Left lung (tissue), 10 donors: Measurements from ENCODE around the gene WDR13. TPM values are rescaled to one million over a fixed set of nuclear protein-coding genes. Genes with fewer than 3 reads are reported as not detected.
A peak's percentile ranks its signal among the peaks of the same experiment; 100 is the strongest.

Source experiments
- ATAC-seq: fragments of 200-7000 bp; cut with Tn5 transposase; one replicate; pipeline ENCODE4 v1.9.1; 2020; ENCODE audit warnings: moderate library complexity
- DNase-seq, 4 donors: peaks; one replicate each; pipeline ENCODE4 v3.0.0-alpha.2; 2013 to 2020
- H3K27ac ChIP-seq, 2 donors: fragments of 200-600 bp; sonication (generic) in 1 of 2; one replicate each; pipeline versions ENCODE4 v1.5.0 to v1.8.0; 2020 to 2021
- H3K27me3 ChIP-seq, 2 donors: fragments of 200-600 bp; sonication (generic) in 1 of 2; one replicate each; pipeline versions ENCODE4 v1.5.0 to v1.8.0; 2020 to 2021
- H3K36me3 ChIP-seq, 2 donors: fragments of 200-600 bp; sonication (generic) in 1 of 2; one replicate each; pipeline versions ENCODE4 v1.5.0 to v1.8.0; 2020 to 2021
- H3K4me1 ChIP-seq, 2 donors: fragments of 200-600 bp; one replicate each; pipeline ENCODE4 v1.8.0; 2021
- H3K4me3 ChIP-seq, 2 donors: fragments of 200-600 bp; sonication (generic) in 1 of 2; one replicate each; pipeline versions ENCODE4 v1.5.0 to v1.8.0; 2020 to 2021; ENCODE audit warnings: mild to moderate bottlenecking in 1 of 2
- H3K9me3 ChIP-seq, 2 donors: fragments of 200-600 bp; sonication (generic) in 1 of 2; one replicate each; pipeline versions ENCODE4 v1.5.0 to v1.8.0; 2020 to 2021
- intact Hi-C, 2 donors: fragments of 100-400 bp; cut with DNase I; formaldehyde crosslinking; loops; one replicate each; pipeline versions ENCODE4 v1.11.2 to v1.14.2; 2022
- polyA plus RNA-seq, 6 donors: library from polyadenylated mRNA; unstranded; fragments of 120-200 nt; gene quantifications; one replicate each; pipeline ENCODE4 v1.2.1, GENCODE V29; 2013; ENCODE audit not compliant: insufficient read length in 6 of 6
- total RNA-seq, 2 donors: library from RNA; stranded (reverse); fragmentation: NEBNext Ultra II Directional; extraction: Animal tissue kit (Norgen Biotek cat#: 25700); gene quantifications; one replicate each; pipeline ENCODE4 v1.2.1, GENCODE V29; 2021
- TF ChIP-seq, protein P1 (sequence below), 2 donors: fragments of 200-600 bp; sonication (generic) in 1 of 2; IDR thresholded peaks; one replicate each; pipeline versions ENCODE4 v1.5.0 to v1.8.0; 2021; ENCODE audit warnings: antibody characterized with exemption in 2 of 2
- donor health status: DM: no; HTN: yes; CAD: no.
- donor health status: DM: no; HTN: no; CAD: no.

The WDR13 gene
- total and polyA plus RNA-seq, 8 donors, result 97.5 to 145 (median 112) TPM

DNA sequence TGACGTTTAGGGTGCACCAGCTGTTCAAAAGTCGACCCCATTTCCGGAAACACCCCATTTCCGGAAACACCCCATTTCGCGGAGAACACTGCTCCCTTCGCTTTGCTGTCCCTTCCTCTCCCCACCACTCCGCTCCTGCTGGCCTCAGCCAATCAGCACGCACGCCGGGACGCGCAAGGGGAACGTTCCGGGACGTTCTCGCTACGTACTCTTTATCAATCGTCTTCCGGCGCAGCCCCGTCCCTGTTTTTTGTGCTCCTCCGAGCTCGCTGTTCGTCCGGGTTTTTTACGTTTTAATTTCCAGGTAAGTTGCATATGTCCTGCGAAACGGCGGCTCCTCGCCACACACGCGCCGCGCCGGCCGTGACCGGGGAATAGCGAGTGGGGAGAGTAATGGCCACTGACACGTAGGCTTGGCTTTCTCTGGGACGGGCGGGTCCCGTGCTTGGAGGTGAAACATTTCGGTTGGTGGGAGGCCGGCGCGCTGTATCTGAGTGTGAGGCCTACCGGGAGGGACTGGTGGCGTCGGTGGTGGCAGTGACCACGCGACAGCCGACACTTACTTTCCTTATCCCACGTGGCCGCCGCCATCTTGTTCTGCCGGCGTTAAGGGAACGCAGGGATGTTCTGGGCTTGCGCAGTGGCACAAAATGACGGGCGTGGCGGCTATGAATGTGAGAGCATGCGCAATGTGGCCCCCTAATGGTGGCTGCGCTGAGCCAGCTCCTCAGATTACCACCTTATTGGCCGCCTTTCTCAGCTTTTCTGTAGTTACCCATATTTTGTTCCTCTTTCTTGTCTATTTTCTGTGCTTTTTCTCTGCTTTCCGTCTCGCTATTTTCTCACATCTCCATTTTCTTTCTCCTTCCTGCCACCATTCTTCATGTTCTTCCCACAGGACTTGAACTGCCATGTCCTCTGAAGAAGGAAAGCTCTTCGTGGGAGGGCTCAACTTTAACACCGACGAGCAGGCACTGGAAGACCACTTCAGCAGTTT is 22.7 kb upstream of the WDR13 start, which contains the start of gene RBM3:
Gene RBM3 (plus strand): TSS at position 215 of the 997 bp plus-strand sequence. CDS start 697 bp downstream, at position 912.
- no peaks in the 10 kb centered on the region for H3K9me3 ChIP-seq
- H3K4me1 ChIP-seq, result peaks cover 0 to 26% of the 10 kb centered on the region in 2 donors
- H3K27ac ChIP-seq, result peak within 1 kb of the TSS; percentile 98
- DNase-seq (peak; percentile 82 to 95 (median 95)), ATAC-seq (peak; percentile 98)
- H3K36me3 ChIP-seq, result peaks cover 0 to 45% of the 10 kb centered on the region in 2 donors
- H3K27me3 ChIP-seq, result no peaks in the 10 kb centered on the region
- H3K4me3 ChIP-seq, result peak within 1 kb of the TSS; percentile 62 to 64
- TF ChIP-seq, protein P1, sequence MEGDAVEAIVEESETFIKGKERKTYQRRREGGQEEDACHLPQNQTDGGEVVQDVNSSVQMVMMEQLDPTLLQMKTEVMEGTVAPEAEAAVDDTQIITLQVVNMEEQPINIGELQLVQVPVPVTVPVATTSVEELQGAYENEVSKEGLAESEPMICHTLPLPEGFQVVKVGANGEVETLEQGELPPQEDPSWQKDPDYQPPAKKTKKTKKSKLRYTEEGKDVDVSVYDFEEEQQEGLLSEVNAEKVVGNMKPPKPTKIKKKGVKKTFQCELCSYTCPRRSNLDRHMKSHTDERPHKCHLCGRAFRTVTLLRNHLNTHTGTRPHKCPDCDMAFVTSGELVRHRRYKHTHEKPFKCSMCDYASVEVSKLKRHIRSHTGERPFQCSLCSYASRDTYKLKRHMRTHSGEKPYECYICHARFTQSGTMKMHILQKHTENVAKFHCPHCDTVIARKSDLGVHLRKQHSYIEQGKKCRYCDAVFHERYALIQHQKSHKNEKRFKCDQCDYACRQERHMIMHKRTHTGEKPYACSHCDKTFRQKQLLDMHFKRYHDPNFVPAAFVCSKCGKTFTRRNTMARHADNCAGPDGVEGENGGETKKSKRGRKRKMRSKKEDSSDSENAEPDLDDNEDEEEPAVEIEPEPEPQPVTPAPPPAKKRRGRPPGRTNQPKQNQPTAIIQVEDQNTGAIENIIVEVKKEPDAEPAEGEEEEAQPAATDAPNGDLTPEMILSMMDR (IDR thresholded peaks at IDR 0.05), result peak; percentile 25 to 35
- intact Hi-C loops, result no loop called here

DNA sequence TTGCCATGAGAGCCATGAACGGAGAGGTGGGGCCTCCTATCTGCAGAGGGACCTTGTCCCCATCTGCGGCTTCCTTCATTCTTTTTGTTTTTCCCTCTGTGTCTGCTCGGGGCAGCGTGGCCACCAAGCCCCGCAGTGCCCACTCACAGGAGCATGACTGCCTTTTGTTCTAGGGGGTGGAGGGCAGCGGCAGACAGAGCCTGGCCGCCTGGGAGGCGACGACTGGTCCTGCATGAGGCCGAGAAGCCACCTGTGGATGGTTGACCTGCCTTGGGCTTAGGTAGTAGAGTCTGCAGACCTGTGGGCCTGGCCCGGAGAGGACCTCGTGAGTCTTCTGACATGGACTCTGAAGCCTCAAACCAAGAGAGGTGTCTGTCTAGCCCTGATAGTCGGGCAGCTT is 21.6 kb upstream of the WDR13 start:
- intact Hi-C loops, result no loop called here
- Histone ChIP-seq H3K4me1 (peaks cover 0 to 26% of the 10 kb centered on the region in 2 donors), H3K4me3 (peak overlapping the region; percentile 62 to 64), H3K27ac (peak overlapping the region in 1 of 2 donors; percentile 98), H3K9me3 (no peaks in the 10 kb centered on the region), H3K27me3 (no peaks in the 10 kb centered on the region), H3K36me3 (peaks cover 0 to 51% of the 10 kb centered on the region in 2 donors)
- no peak for DNase-seq
- no peak for ATAC-seq
- TF ChIP-seq, protein P1 (IDR thresholded peaks at IDR 0.05), result no peak

DNA sequence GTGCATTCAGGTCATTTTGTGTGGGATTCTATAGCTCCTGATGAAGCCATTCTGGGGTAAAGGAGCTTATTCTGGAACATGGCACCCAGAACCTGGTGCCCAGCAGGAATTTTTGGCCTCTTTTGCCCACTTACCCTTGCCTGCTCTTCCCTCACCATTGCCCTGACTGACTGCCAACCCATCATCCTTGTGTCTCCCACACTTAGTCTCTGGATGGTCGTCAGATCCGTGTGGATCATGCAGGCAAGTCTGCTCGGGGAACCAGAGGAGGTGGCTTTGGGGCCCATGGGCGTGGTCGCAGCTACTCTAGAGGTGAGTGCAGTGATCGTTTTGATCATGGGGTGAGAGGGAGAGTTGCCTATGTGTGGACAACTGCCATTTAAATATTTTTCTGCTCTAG is 21.2 kb upstream of the WDR13 start:
- TF ChIP-seq, protein P1 (IDR thresholded peaks at IDR 0.05), result no peak
- no peaks in the 10 kb centered on the region for H3K27me3 ChIP-seq
- peak overlapping the region in 1 of 2 donors; percentile 98 for H3K27ac ChIP-seq
- DNase-seq (no peak), ATAC-seq (no peak)
- no peaks in the 10 kb centered on the region for H3K9me3 ChIP-seq
- peaks cover 0 to 26% of the 10 kb centered on the region in 2 donors for H3K4me1 ChIP-seq
- peaks cover 0 to 51% of the 10 kb centered on the region in 2 donors for H3K36me3 ChIP-seq
- H3K4me3 ChIP-seq, result peak overlapping the region in 1 of 2 donors; percentile 64
- intact Hi-C loops, result no loop called here

DNA sequence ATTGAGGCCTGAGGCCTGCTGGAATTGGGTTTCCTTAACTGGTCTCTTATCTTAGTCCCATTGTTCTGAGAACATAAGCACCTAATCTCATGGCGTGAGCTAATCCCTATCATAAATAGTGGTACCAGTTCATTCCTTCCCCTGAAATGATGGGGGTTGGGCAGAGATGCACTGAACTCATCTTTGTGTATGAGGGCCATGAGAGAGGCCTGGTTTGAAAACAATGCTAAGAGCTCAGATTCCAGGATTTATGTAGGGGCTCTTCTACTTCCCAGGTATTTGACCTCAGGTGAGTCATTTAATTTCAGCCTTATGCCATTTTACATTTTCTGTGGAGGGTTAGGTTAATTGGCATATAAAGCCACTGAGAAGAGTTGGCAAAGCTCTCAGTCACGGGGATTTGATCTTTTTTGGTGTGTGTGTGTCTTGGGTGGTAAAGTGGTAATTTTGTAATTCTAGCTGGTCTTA is 18.6 kb upstream of the WDR13 start:
- TF ChIP-seq, protein P1 (IDR thresholded peaks at IDR 0.05), result no peak
- H3K9me3 ChIP-seq, result no peaks in the 10 kb centered on the region
- no peak for DNase-seq
- intact Hi-C loops, result no loop called here
- H3K4me3 ChIP-seq, result no peak overlapping the region
- H3K27me3 ChIP-seq, result no peaks in the 10 kb centered on the region
- H3K4me1 ChIP-seq, result peaks cover 0 to 26% of the 10 kb centered on the region in 2 donors
- peaks cover 0 to 51% of the 10 kb centered on the region in 2 donors for H3K36me3 ChIP-seq
- no peak for ATAC-seq
- no peak overlapping the region for H3K27ac ChIP-seq

DNA sequence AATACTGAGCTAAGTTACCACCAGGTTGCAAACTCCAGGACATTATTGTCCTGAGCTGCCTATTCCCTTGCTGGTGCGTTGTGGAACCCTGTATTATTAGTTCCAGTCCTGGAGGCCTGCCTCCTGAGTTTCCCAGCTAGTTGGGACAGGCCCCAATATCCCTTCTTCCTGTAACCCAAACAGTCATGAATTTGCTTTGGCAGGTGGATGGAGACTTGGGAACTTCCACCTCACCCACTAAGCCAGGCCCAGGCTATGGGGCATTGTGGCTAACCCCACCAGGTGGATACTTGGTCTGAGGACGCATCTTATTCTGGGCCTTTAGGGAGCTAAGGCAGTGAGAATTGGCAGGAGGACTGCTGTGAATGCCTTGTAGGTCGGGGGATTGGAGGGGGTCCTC is 18.0 kb upstream of the WDR13 start:
- no peaks in the 10 kb centered on the region for H3K27me3 ChIP-seq
- ATAC-seq, result no peak
- H3K9me3 ChIP-seq, result no peaks in the 10 kb centered on the region
- H3K27ac ChIP-seq, result no peak overlapping the region
- DNase-seq, result no peak
- no peak overlapping the region for H3K4me3 ChIP-seq
- H3K36me3 ChIP-seq, result peaks cover 0 to 51% of the 10 kb centered on the region in 2 donors
- peaks cover 0 to 26% of the 10 kb centered on the region in 2 donors for H3K4me1 ChIP-seq
- TF ChIP-seq, protein P1 (IDR thresholded peaks at IDR 0.05), result no peak
- intact Hi-C loops, result no loop called here
